HEK293 (cell line): ENCODE results near the gene METAP1D.

ENCODE experiments used
- CTCF ChIP-seq: fragments of 450-650 bp; formaldehyde crosslinking; IDR thresholded peaks from 2 replicates; pipeline ENCODE4 v1.5.1; 2016; ENCODE audit warnings: missing biosample characterization, missing genetic modification characterization
- GLIS1 ChIP-seq: fragments of 450-650 bp; formaldehyde crosslinking; IDR thresholded peaks from 2 replicates; pipeline ENCODE4 v1.5.1; 2016; ENCODE audit warnings: missing biosample characterization, missing genetic modification characterization
- OVOL3 ChIP-seq: fragments of 450-650 bp; formaldehyde crosslinking; IDR thresholded peaks from 2 replicates; pipeline ENCODE4 v1.5.1; 2016; ENCODE audit warnings: missing biosample characterization, missing genetic modification characterization
- REST ChIP-seq: fragments of 450-650 bp; formaldehyde crosslinking; IDR thresholded peaks from 2 replicates; pipeline ENCODE4 v1.5.1; 2016; ENCODE audit warnings: missing biosample characterization, missing genetic modification characterization
- ZBTB17 ChIP-seq: fragments of 450-650 bp; formaldehyde crosslinking; IDR thresholded peaks from 2 replicates; pipeline ENCODE4 v1.5.1; 2016; ENCODE audit warnings: missing biosample characterization, missing genetic modification characterization
- ZBTB7A ChIP-seq: fragments of 450-650 bp; formaldehyde crosslinking; IDR thresholded peaks from 2 replicates; pipeline ENCODE4 v1.5.1; 2016; ENCODE audit warnings: low read depth, missing biosample characterization, missing genetic modification characterization
- ZNF600 ChIP-seq: fragments of 450-650 bp; formaldehyde crosslinking; IDR thresholded peaks from 2 replicates; pipeline ENCODE4 v1.5.1; 2016; ENCODE audit warnings: missing biosample characterization, missing genetic modification characterization
- ZNF837 ChIP-seq: fragments of 450-650 bp; formaldehyde crosslinking; IDR thresholded peaks from 2 replicates; pipeline ENCODE4 v1.5.1; 2016; ENCODE audit warnings: missing biosample characterization, missing genetic modification characterization
- ZSCAN23 ChIP-seq: fragments of 450-650 bp; formaldehyde crosslinking; IDR thresholded peaks from 2 replicates; pipeline ENCODE4 v1.5.1; 2016; ENCODE audit warnings: missing biosample characterization, missing genetic modification characterization
- ZXDB ChIP-seq: fragments of 450-650 bp; formaldehyde crosslinking; IDR thresholded peaks from 2 replicates; pipeline ENCODE4 v1.5.1; 2016; ENCODE audit warnings: missing biosample characterization, missing genetic modification characterization

GRCh38 chr2:172013396-172013795, 13.6 kb downstream of the METAP1D start:
- TF ChIP-seq ZBTB17 (tag by site-specific recombination) = no peak
- no peak for TF ChIP-seq GLIS1 (tag by site-specific recombination)
- no peak for TF ChIP-seq REST (tag by site-specific recombination)
- no peak for TF ChIP-seq CTCF (tag by site-specific recombination)
- TF ChIP-seq OVOL3 = no peak
- TF ChIP-seq ZNF600 = no peak
- no peak for TF ChIP-seq ZXDB (tag by site-specific recombination)
- TF ChIP-seq ZSCAN23 (tag by site-specific recombination) = no peak
- no peak for TF ChIP-seq ZBTB7A (tag by site-specific recombination)
- TF ChIP-seq ZNF837 (tag by site-specific recombination) = no peak
